Measurements from ENCODE around the gene AP4S1. TPM values are rescaled to one million over a fixed set of nuclear protein-coding genes. Genes with fewer than 3 reads are reported as not detected.
A peak's percentile ranks its signal among the peaks of the same experiment; 100 is the strongest.
"Not testable (repeated sequence)": the region's sequence is repeated elsewhere in the genome, so short reads cannot be mapped to it uniquely, and the experiment has no call there.

AP4S1 gene, protein sequence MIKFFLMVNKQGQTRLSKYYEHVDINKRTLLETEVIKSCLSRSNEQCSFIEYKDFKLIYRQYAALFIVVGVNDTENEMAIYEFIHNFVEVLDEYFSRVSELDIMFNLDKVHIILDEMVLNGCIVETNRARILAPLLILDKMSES
- total RNA-seq: 3.2 and 4.1 TPM in 2 replicates

GRCh38 chr14:31025367-31026076 is at the start of gene AP4S1:
Gene AP4S1, plus strand, starts transcription at chr14:31025649. Its CDS starts 40,548 bp downstream, at chr14:31066197.
- no peak for DNase-seq (ENCODE audit: low read depth, low spot score)

DNA sequence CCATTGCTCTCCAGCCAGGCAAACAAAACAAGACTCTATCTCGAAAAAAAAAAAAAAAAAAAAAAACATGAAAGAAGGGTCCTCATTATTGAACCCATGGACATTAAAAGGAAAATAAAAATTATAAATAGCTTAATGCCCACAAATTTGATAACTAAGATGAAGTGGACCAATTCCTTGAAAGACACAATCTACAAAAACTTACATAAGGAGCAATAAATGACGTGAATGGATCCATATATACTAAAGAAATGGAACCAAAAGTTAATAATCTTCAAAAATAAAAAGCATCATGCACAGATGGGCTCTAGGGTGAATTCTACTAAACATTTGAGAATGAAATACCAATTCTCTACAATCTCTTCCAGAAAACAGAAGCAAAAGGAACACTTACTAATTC is 47.7 kb upstream of the AP4S1 start:
- DNase-seq (ENCODE audit: low read depth, low spot score): no peak

GRCh38 chr14:30980106-30980704 is 45.2 kb upstream of the AP4S1 start:
- peak; percentile 30 for DNase-seq (ENCODE audit: low read depth, low spot score)

DNA sequence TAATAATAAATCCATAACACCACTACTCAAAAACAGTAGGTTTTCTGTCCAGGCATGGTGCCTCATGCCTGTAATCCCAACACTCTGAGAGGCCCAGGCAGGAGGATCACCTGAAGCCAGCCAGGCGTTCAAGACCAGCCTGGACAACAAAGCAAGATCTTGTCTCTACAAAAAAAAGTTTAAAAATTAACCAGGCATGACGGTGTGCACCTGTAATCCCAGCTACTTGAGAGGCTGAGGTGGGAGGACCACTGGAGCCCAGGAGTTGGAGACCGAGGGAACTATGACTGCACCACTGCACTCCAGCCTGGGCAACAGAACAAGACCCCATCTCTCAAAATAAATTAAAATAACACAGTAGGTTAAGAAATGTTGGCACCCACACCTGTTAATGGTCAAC is 44.5 kb upstream of the AP4S1 start:
- no peak for DNase-seq (ENCODE audit: low read depth, low spot score)

GRCh38 chr14:30982533-30982932 is 42.9 kb upstream of the AP4S1 start:
- no peak for DNase-seq (ENCODE audit: low read depth, low spot score)

DNA sequence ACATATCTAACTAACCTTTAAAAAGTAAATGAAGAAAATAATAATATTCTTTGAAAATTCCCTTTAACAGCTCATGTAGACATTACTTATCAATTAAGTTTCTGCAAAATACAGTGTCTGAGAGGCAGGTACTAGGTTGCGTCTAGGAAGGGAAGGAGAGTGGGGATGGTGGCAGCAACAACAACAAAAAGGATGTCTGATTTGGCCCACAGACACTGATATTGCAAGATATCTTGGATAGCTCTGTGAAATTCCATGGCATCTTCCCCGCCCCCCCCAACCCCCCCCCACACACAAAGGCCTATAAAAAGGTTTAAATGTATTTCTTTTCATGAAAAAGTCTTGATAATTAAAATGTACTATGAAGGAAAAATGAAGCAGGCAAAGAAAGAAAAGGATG is 41.6 kb upstream of the AP4S1 start:
- no peak for DNase-seq (ENCODE audit: low read depth, low spot score)

DNA sequence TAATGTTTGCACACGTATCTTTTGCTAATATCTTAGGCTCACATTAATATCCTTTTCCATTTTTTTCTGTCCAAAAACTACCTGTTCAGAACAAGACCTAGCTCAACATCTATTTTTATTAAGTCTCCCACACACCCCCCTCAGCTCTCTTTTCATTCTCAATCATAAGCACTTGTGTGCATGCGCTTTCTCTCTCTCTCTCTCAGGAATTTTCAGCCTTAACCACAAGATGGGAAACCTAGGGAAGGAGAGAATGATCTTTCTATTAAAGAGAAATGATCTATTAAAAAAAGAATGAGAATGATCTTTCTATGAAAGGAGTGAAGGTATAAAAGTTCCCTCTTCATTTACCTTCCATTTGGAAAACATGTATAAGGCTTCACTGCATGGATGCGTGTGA is 39.7 kb upstream of the AP4S1 start:
- DNase-seq (ENCODE audit: low read depth, low spot score): no peak

DNA sequence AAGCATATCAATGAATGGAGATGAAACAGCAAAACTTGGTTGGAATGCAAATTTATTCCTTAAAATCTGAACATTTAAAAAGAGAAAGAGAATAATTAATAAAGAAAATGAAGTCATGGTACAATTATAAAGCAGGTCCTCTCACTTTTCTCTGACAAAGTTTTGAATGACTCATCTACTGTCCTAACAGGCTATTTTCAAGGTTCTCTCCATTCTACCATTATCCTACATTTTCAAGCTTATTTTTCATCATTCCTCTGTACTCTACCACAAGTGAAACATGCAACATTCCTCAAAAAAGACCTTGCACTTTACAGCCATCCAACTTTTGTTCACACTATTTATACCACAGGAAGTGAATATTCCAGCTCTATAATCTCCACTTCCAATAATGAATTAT is 36.9 kb upstream of the AP4S1 start:
- DNase-seq (ENCODE audit: low read depth, low spot score): no peak

- DNase-seq (ENCODE audit: low read depth, low spot score): no peak
Measured at GRCh38 chr14:30990770-30991169, 34.7 kb upstream of the AP4S1 start.

- no peak for DNase-seq (ENCODE audit: low read depth, low spot score)
Measured at GRCh38 chr14:30991408-30991807, 34.0 kb upstream of the AP4S1 start.

DNA sequence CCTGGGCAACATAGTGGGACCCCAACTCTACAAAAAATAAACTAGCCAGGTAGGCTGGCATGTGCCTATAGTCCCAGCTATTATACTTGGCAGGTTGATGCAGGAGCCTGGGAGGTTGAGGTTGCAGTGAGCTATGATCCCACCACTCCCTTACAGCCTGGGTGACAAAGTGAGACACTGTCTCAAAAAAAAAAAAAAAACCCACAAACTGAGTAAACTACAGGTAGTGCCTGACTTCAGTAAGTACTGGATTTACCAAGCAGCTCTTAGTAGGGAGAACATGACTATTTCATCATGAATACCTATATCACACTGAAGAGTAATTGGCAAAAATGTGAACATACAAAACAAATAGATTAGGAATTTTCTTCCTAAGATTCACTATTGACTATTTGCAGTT is 32.4 kb upstream of the AP4S1 start:
- no peak for DNase-seq (ENCODE audit: low read depth, low spot score)

DNA sequence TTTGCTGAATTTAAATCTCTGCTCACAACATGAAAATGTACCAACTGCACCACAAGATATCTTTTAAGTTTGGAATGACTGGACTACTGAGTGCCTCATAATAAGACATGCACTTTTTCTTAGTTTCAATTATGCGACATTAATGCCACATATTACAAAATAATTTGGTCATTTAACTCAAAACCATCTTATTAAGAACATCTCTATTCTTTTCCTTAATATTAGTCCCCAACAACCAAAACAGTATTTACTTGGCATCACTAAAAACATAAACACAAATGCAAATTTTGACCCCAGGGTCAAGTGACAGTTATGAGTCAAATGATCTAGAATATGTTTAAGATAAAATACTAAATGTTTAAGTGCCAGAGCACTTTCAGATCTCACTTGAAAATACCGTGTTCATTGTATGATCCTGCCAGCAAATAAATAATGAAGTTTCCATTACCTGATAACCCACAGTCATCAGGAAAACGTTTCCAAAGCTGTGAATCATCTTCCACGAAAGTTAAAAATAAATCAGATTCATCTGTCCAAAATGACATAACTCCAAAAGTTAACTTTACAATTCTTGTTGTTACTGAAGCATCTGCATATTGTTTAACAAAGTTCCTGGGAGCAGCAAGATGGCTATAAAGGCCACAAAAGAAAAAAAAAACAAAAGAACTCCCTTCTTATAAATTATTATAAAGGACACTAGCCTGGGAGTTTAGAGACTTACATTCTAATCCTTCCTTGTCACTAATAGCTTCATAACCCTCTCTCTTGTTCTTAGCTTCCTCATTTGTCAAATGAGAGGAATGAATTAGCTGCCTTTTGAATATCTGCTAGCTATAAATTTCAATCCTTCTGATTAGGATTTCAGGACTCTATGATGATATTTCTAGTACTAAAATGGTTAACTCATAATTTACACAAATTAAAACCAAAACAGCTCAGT is 30.5 kb upstream of the AP4S1 start:
- no peak for DNase-seq (ENCODE audit: low read depth, low spot score)

DNA sequence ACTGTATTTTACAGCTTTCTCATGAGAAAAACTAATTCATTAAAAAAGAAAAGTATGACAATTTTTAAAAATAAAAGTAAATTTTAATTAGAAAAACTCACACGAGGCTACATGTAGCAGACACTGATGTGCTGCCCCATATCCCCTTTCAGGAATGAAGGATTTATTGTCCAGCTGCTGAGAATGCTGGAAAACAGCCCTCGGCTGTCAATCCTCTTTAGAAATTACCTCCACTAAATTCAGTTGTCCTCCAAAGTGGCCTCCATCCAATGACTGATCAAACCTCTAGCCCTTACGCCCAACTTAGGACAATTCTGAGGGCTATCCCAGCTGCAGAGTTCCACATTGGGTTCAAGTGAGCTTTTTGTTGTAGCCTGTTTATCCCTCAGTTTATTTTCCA is 29.8 kb upstream of the AP4S1 start:
- no peak for DNase-seq (ENCODE audit: low read depth, low spot score)

GRCh38 chr14:30996892-30997659 is 28.4 kb upstream of the AP4S1 start:
- no peak for DNase-seq (ENCODE audit: low read depth, low spot score)

GRCh38 chr14:30998100-30998706 is 27.2 kb upstream of the AP4S1 start:
- DNase-seq (ENCODE audit: low read depth, low spot score): no peak

GRCh38 chr14:30999038-30999773 is 26.2 kb upstream of the AP4S1 start:
- DNase-seq (ENCODE audit: low read depth, low spot score): no peak

DNA sequence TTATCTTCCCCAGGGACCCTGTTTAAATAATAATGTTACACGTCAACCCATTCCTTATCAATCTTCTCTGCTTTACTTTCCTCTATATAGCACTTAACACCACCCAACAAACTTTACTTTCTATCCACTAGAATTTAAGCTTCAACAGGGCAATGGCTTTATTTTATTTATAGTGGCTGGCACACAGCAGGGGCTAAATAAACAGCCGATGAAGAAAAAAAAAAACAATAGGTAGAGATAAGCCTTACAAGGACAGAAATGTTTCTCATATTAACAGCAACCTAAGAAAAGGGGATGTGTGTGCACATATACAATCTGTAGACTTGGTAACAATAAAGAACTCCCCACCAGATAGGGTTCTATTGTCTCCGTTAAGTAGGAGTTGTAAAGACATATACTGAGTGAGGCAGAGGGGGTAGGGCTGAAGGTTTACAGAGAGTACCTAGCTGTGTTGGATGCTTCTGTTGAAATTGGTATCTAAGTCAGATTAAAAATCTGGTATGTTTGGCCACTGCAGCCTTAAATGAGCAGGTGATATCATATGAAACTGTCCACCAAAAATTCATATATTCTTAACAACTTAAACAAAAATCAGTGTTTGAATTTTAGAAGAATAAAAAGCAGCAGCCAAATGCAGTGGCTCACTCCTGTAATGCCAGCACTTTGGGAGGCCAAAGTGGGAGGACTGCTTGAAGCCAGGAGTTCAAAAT is 24.7 kb upstream of the AP4S1 start:
- no peak for DNase-seq (ENCODE audit: low read depth, low spot score)

GRCh38 chr14:31001339-31001658 is 24.1 kb upstream of the AP4S1 start:
- DNase-seq (ENCODE audit: low read depth, low spot score): no peak

- no peak for DNase-seq (ENCODE audit: low read depth, low spot score)
Measured at GRCh38 chr14:31003284-31003683, 22.2 kb upstream of the AP4S1 start.

- DNase-seq (ENCODE audit: low read depth, low spot score): not testable (repeated sequence)
Measured at GRCh38 chr14:31004007-31004406, 21.4 kb upstream of the AP4S1 start.
